ENCODE measurements around the gene LUC7L.

- no peak for TF ChIP-seq CTCF (IDR thresholded peaks at IDR 0.05; ENCODE audit: insufficient read depth, low read depth, low read length)
- no peak for TF ChIP-seq EZH2 (IDR thresholded peaks at IDR 0.05; ENCODE audit: insufficient read depth, low read length)
These were observed 36.5 kb upstream of the LUC7L start for GRCh38 chr16:265711-266110.
